B cell (primary cell): Measurements from ENCODE around the gene PAMR1. TPM values are rescaled to one million over a fixed set of nuclear protein-coding genes. Genes with fewer than 3 reads are reported as not detected.

Experiments
- ATAC-seq: fragments of 200-7000 bp; cut with Tn5 transposase; one replicate; pipeline ENCODE4 v1.10.0; 2021; ENCODE audit warnings: low read depth, mild to moderate bottlenecking, moderate number of reproducible peaks, moderate library complexity
- CTCF ChIA-PET: fragments of 350-600 bp; sonication (Branson Sonifier 250); formaldehyde crosslinking; loops from one replicate; lab custom pipeline; 2021; ENCODE audit warnings: antibody characterized with exemption, inconsistent platforms; lab: Charles Lee
- POLR2A ChIA-PET: fragments of 350-600 bp; sonication (Branson Sonifier 250); formaldehyde crosslinking; loops from one replicate; lab custom pipeline; 2021; ENCODE audit warnings: antibody characterized with exemption; lab: Charles Lee
- DNase-seq: peaks from one replicate; pipeline ENCODE4 v3.0.0; 2013
- H2AFZ ChIP-seq: 2 replicates; pipeline ENCODE4 v1.6.1; 2012; ENCODE audit warnings: mild to moderate bottlenecking, low read depth, low read length; ENCODE audit not compliant: insufficient read depth, poor library complexity, severe bottlenecking
- H3K27ac ChIP-seq, 2 donors: 1 replicate in 1 of 2; 2 replicates in 1 of 2; pipeline ENCODE4 v1.5.1; 2012 to 2013; ENCODE audit warnings: low read length in 2 of 2, mild to moderate bottlenecking in 2 of 2, moderate library complexity in 1 of 2
- H3K27me3 ChIP-seq, 4 experiments: fragments of 200-600 bp in 1 of 4; sonication (generic) in 1 of 4; replicated peaks in 1 of 4; 1 replicate in 2 of 4; 2 replicates in 2 of 4; pipeline versions ENCODE4 v1.6.1 to v1.7.0; 2013 to 2016; ENCODE audit warnings: low read length in 3 of 4, mild to moderate bottlenecking in 2 of 4, mixed read lengths in 1 of 4, moderate library complexity in 1 of 4; ENCODE audit not compliant: insufficient read depth in 4 of 4, control insufficient read depth in 3 of 4; ENCODE audit errors: control extremely low read depth in 1 of 4
- H3K36me3 ChIP-seq, 2 experiments: replicated peaks in 1 of 2; 1 replicate in 1 of 2; 2 replicates in 1 of 2; pipeline versions ENCODE4 v1.6.1 to v1.7.1; 2013; ENCODE audit warnings: low read length in 1 of 2; ENCODE audit not compliant: insufficient read depth in 2 of 2, control insufficient read depth in 1 of 2; ENCODE audit errors: control extremely low read depth in 1 of 2, extremely low read depth in 1 of 2
- H3K4me1 ChIP-seq, 2 donors: fragments of 200-600 bp in 1 of 2; sonication (generic) in 1 of 2; 1 replicate in 1 of 2; 2 replicates in 1 of 2; pipeline versions ENCODE4 v1.5.1 to v1.6.1; 2013 to 2017; ENCODE audit warnings: low read length in 2 of 2; ENCODE audit not compliant: control insufficient read depth in 2 of 2, insufficient read depth in 2 of 2
- H3K4me2 ChIP-seq: replicated peaks from 2 replicates; pipeline ENCODE3; 2012; ENCODE audit warnings: mild to moderate bottlenecking, low read depth, low read length; ENCODE audit not compliant: poor library complexity, severe bottlenecking
- H3K4me3 ChIP-seq, 5 experiments: fragments of 200-600 bp in 1 of 5; sonication (generic) in 1 of 5; 1 replicate in 3 of 5; 2 replicates in 2 of 5; pipeline versions ENCODE4 v1.5.1 to v1.7.0; 2011 to 2016; ENCODE audit warnings: low read length in 4 of 5, mild to moderate bottlenecking in 4 of 5, low read depth in 2 of 5, control low read depth in 1 of 5, moderate library complexity in 1 of 5; ENCODE audit not compliant: insufficient read depth in 1 of 5; ENCODE audit errors: control extremely low read depth in 1 of 5, extremely low read depth in 1 of 5
- H3K79me2 ChIP-seq: fragments of 200-600 bp; sonication (generic); one replicate; pipeline ENCODE4 v1.6.0; 2016; ENCODE audit warnings: low read length; ENCODE audit not compliant: control insufficient read depth, insufficient read depth
- H3K9ac ChIP-seq: fragments of 200-600 bp; sonication (generic); 2 replicates; pipeline ENCODE4 v1.6.1; 2017; ENCODE audit warnings: mild to moderate bottlenecking, low read length, moderate library complexity
- H3K9me3 ChIP-seq, 3 donors: one replicate each; pipeline versions ENCODE4 v1.6.1 to v1.7.1; 2013; ENCODE audit warnings: low read length in 2 of 3; ENCODE audit not compliant: control insufficient read depth in 2 of 3, insufficient read depth in 1 of 3; ENCODE audit errors: control extremely low read depth in 1 of 3
- H4K20me1 ChIP-seq: 2 replicates; pipeline ENCODE4 v1.6.0; 2012; ENCODE audit warnings: mild to moderate bottlenecking, low read length; ENCODE audit not compliant: insufficient read depth, control insufficient read depth, poor library complexity, severe bottlenecking
- H3K27ac Mint-ChIP-seq: one replicate; pipeline ENCODE4 v1.8.0; 2021; ENCODE audit warnings: mixed read lengths
- H3K27me3 Mint-ChIP-seq: one replicate; pipeline ENCODE4 v1.8.0; 2021; ENCODE audit warnings: mixed read lengths
- H3K4me1 Mint-ChIP-seq: one replicate; pipeline ENCODE4 v1.8.0; 2021; ENCODE audit warnings: mixed read lengths
- H3K4me3 Mint-ChIP-seq: one replicate; pipeline ENCODE4 v1.8.0; 2021; ENCODE audit warnings: mixed read lengths
- H3K9me3 Mint-ChIP-seq: one replicate; pipeline ENCODE4 v1.8.0; 2022; ENCODE audit warnings: mixed read lengths; ENCODE audit not compliant: insufficient read depth
- CTCF ChIP-seq: fragments of 200-600 bp; IDR thresholded peaks from one replicate; pipeline ENCODE4 v1.8.0; 2022; ENCODE audit warnings: antibody characterized with exemption, mild to moderate bottlenecking
- EZH2 ChIP-seq: IDR thresholded peaks from 2 replicates; pipeline ENCODE4 v1.6.1; 2012; ENCODE audit warnings: borderline replicate concordance, low read depth, mild to moderate bottlenecking, moderate library complexity, low read length; ENCODE audit not compliant: insufficient read depth, poor library complexity, severe bottlenecking
- WGBS: methylation state at CpG from one replicate; pipeline ENCODE4 v1.1.5; 2013; ENCODE audit warnings: missing lambda C conversion rate; ENCODE audit not compliant: insufficient coverage; 5-methylcytosine and 5-hydroxymethylcytosine counted together
- intact Hi-C: fragments of 100-400 bp; cut with micrococcal nuclease; formaldehyde crosslinking; loops from one replicate; pipeline ENCODE4 v1.10.0; 2022
- polyA plus RNA-seq: library from polyadenylated mRNA; depleted of rRNA; stranded (reverse); fragments of >200 nt; gene quantifications from 2 replicates; pipeline ENCODE4 v1.2.3, GENCODE V29; 2012
- total RNA-seq, 2 donors: library from RNA; stranded (reverse); fragments of 120-200 nt in 1 of 2; gene quantifications; 1 replicate in 1 of 2; 2 replicates in 1 of 2; pipeline versions ENCODE4 v1.2.3 to v1.2.4, GENCODE V29; 2013 to 2022

Gene PAMR1
- total and polyA plus RNA-seq, 2 donors (not counting 1 experiment from before 2014, with no cell fraction given), result not detected

DNA sequence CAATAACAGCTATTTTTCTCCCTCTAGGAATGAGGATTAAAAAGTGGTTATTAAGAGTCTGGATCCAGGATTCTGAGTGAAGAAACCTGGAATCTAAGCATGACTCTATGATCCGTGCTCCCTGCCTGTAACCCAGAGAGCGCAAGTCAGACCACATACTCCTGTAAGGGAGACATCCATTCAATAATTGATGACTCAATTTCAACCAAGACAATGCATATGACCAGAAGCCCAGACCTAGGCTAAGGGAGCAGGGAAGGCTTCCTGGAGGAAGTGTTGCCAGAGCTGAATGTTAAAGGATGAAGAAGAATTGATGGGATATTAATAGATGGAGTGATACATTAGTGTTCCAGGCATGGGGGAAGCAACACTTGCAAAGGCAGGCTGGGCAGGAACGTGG lies 13.8 kb upstream of the PAMR1 start:
- 68% methylated on average over 2 of the region's 3 CpGs for WGBS
- no peak overlapping the region for H3K4me3 ChIP-seq
- no peak overlapping the region for H3K27ac ChIP-seq
- H3K4me1 ChIP-seq, result no peaks in the 10 kb centered on the region
- no peaks in the 10 kb centered on the region for H3K79me2 ChIP-seq
- H3K9me3 Mint-ChIP-seq, result no peaks in the 10 kb centered on the region
- no peaks in the 10 kb centered on the region for H4K20me1 ChIP-seq
- ATAC-seq (no peak), DNase-seq (no peak)
- peaks cover 29% of the 10 kb centered on the region for H3K27me3 Mint-ChIP-seq
- no peak overlapping the region for H3K9ac ChIP-seq
- H3K27ac Mint-ChIP-seq, result no peak overlapping the region
- H3K27me3 ChIP-seq, result peaks cover 0 to 2% (median 0%) of the 10 kb centered on the region in 4 experiments
- no peak overlapping the region for H2AFZ ChIP-seq
- no peaks in the 10 kb centered on the region for H3K9me3 ChIP-seq
- intact Hi-C loops, result no loop called here
- no peak overlapping the region for H3K4me3 Mint-ChIP-seq
- no peak for TF ChIP-seq EZH2
- no peak for TF ChIP-seq CTCF
- ChIA-PET POLR2A (no interaction called here), CTCF (no interaction called here)
- H3K4me1 Mint-ChIP-seq, result no peaks in the 10 kb centered on the region
- no peak overlapping the region for H3K4me2 ChIP-seq
- no peaks in the 10 kb centered on the region for H3K36me3 ChIP-seq

GRCh38 chr11:35536470-35536869 lies 11.1 kb upstream of the PAMR1 start:
- no peak overlapping the region for H2AFZ ChIP-seq
- no peaks in the 10 kb centered on the region for H3K9me3 Mint-ChIP-seq
- ChIA-PET CTCF (no interaction called here), POLR2A (no interaction called here)
- no peaks in the 10 kb centered on the region for H3K4me1 Mint-ChIP-seq
- H3K27ac Mint-ChIP-seq, result no peak overlapping the region
- no peak for TF ChIP-seq CTCF
- no peak for TF ChIP-seq EZH2
- H3K27me3 ChIP-seq, result peaks cover 0 to 2% (median 0%) of the 10 kb centered on the region in 4 experiments
- WGBS, result 84% methylated on average over 7 of the region's 7 CpGs
- DNase-seq (no peak), ATAC-seq (no peak)
- no peak overlapping the region for H3K9ac ChIP-seq
- no peaks in the 10 kb centered on the region for H3K4me1 ChIP-seq
- no peaks in the 10 kb centered on the region for H3K36me3 ChIP-seq
- H3K4me3 Mint-ChIP-seq, result no peak overlapping the region
- no peaks in the 10 kb centered on the region for H3K9me3 ChIP-seq
- no peak overlapping the region for H3K4me3 ChIP-seq
- H4K20me1 ChIP-seq, result no peaks in the 10 kb centered on the region
- no peak overlapping the region for H3K4me2 ChIP-seq
- peaks cover 39% of the 10 kb centered on the region for H3K27me3 Mint-ChIP-seq
- no peak overlapping the region for H3K27ac ChIP-seq
- no peaks in the 10 kb centered on the region for H3K79me2 ChIP-seq
- intact Hi-C loops, result no loop called here
